Measurements from ENCODE around the gene SLCO3A1.

DNA sequence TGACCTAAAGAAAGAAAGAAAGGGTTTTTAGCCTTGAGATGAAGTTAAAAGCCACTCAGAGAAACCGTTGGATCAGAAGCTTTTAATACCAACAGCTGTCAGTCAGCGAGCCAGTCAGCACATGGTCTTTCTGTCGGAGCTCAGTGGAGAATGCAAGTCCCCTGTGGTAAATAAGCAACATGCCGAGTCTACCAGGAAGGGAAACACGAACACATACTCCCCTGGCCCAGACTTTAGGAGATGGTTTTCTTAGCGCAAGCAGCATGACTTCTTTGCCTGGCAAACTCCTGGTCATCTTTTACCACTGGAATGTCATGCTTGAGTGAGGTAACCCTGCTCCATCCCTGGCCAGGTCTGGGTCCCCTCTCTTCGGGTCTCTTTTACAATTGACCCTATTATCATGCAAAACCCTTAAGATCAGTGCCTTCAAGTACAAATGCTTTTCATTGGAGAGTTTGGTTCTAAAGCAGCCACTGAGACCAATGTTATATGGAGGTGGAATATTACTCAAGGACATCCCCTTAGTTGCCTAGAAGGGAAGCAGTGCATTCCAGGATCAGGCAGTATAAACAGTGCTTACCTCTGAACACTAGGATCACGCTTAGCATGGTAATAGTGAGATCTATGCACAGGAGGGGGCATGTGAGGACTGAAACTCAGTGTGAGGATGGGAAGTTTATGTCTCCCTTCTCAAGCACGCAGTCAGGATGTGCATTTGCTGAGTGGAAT, 28.2 kb downstream of the SLCO3A1 start:
- TF ChIP-seq SETDB1 (IDR thresholded peaks at IDR 0.05; ENCODE audit: insufficient read length, low read length) (no peak), ZNF530 (tag by site-specific recombination; IDR thresholded peaks at IDR 0.05; ENCODE audit: low read depth) (no peak), CTCF (tag by site-specific recombination; IDR thresholded peaks at IDR 0.05) (no peak), ZNF404 (tag by site-specific recombination; IDR thresholded peaks at IDR 0.05) (no peak)
- TF ChIP-seq, protein P1, sequence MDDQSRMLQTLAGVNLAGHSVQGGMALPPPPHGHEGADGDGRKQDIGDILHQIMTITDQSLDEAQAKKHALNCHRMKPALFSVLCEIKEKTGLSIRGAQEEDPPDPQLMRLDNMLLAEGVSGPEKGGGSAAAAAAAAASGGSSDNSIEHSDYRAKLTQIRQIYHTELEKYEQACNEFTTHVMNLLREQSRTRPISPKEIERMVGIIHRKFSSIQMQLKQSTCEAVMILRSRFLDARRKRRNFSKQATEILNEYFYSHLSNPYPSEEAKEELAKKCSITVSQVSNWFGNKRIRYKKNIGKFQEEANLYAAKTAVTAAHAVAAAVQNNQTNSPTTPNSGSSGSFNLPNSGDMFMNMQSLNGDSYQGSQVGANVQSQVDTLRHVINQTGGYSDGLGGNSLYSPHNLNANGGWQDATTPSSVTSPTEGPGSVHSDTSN (CRISPR knock-in tag; IDR thresholded peaks at IDR 0.05) = no peak
- TF ChIP-seq, protein P2, sequence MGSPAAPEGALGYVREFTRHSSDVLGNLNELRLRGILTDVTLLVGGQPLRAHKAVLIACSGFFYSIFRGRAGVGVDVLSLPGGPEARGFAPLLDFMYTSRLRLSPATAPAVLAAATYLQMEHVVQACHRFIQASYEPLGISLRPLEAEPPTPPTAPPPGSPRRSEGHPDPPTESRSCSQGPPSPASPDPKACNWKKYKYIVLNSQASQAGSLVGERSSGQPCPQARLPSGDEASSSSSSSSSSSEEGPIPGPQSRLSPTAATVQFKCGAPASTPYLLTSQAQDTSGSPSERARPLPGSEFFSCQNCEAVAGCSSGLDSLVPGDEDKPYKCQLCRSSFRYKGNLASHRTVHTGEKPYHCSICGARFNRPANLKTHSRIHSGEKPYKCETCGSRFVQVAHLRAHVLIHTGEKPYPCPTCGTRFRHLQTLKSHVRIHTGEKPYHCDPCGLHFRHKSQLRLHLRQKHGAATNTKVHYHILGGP (tag by site-specific recombination; IDR thresholded peaks at IDR 0.05) = no peak
